Measurements from ENCODE around the gene DCTN3.
A peak's percentile ranks its signal among the peaks of the same experiment; 100 is the strongest.

The DCTN3 gene
- total RNA-seq = 19.4 to 34.1 (median 27.5) reads per million in 18 experiments

DNA sequence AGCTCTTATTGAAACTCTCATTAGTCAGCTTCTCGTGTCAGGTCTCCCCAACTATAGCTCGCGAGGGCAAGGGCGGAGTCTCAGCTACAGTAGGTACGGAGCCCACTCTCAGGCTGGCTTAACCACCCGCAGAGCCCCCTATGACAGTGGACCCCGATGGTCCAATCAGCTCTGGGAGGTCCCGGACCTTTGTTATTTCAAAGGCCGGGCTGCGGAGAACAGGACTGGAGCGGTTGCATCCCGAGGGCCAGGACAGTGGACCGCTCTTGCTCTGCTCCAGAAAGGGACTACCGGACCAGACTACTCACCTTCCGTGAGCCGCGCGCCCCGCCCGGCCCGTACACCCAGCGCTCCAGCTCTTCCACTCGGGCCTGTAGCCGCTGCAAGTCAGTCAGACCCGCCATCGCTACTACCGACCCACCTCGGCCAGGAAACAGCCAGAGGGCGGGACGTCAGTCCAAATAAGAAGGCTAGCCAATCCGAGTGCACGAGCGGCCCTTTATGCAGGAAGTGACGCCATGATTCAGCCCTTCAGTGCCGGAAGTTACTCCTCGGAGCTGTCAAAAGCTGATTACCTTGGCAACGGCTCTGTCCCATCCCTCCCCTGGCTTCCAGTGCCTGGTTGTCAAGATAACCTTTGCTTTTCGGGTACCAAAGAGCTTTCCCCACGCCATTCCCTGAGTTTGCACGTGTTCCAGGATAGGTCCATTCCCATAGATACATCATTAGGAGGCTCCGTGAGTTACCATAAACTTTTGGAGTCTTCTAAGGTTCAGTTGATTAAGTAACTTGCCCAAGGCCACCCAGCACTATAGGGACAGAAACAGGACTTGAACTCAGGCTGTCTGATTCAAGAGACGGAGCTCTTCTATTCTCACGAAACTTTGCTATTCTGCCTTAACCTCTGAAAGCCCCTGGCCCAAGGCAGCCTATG lies at the start of gene DCTN3:
DCTN3 (minus strand) TSS at position 435 of the 934 bp plus-strand sequence; CDS start at position 404, 31 bp downstream.
- DNase-seq = peak; percentile 96

DNA sequence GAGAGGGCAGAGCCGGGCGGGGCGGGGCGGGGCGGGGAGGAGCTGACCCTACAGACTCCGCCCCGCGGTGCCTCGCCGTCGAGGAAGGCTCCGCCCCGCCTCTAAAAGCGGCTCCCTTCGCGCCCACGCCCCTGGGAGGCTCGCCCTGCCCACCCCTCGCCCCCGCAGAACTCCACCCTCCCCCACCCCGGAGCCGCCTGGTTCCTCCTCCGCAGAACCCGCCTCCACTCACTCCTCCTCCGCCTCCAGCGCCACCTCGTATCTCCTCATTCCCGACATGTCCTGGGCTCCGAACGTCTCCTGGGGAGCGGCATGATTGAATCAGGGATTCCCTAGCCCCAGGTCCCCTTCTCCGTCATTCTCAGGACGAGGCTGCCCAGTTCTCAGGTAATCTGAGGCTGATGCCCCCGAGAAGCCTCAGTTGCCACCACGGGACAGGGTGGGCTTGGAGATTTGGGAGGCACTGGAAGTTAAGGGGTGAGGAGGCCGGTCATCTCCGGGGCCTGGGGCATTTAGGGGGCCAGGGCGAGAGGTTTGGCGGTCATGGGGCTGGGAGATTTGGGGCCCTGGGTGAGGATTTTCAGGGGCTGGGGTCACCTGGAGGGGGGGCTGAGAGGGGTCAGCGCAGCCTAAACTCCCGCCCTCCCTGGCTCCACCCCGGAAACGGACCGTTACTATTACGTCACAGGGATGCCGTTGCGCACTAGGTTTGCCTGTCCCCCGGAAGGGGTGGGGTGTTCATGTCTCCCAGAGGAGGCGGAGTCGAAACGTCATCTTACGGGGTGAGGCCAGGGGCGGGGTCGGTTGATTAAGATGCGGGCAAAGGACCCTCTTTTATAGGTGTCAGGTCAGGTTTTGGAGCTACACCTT lies 45.3 kb upstream of the DCTN3 start:
- peak; percentile 84 to 94 for DNase-seq

- no peak for DNase-seq
These were observed 44.7 kb upstream of the DCTN3 start for GRCh38 chr9:34665067-34665380.

DNA sequence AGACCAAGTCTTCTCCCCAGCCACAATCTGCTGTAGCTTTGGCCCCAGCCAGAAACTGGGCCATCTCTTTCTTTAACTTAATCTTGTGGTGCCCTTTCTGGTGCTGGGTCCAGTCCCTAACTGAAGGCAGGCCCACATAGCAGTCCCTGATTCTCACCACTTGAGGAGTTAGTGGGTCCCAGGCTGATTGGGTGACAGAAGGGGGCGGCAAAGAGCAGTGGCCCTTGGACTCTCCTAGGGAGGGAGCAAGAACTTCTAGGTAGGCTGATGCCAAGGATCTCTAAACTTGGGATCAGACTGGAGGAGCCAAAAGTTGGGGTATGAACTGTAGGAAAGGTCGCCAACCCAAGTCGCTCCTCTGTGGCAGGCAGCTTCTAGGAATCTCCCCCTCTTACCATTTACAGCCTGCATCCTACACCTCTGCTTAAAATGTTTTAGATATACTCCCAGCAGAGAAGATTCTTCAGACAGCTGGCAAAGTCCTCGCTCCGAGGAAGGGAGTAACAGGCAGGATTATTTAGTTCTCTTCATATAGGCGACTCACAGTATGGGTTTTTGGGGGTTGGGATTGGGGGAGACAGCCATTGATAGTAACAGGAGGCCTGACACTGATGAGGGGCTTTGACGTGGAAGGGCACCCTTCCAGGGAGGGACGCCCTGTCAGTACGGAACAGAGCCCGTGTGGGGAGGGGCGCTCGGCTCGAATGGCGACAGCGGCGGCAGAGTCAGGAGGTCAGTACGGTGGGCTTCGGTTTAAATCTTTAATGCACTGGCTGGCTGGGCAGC lies 44.2 kb upstream of the DCTN3 start:
- DNase-seq = peak; percentile 79 to 86

DNA sequence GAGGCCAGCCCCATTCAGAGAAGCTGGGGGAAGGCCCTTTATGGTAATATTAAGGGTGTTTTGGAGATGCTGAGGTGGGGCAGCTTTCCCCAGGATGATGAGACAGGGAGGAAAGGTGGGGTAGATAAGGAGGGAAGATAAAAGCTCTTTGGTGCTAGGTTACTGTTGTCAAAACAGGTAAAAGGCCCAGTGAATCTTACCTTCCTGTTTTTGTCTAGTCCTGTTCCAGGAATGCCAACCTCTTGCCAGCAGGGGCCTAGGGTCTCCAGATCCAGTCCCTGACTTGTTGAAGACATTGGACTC lies 43.0 kb upstream of the DCTN3 start:
- DNase-seq = no peak

GRCh38 chr9:34662526-34663302 lies 42.4 kb upstream of the DCTN3 start, which contains the start of gene CCL27:
CCL27 (minus strand) TSS chr9:34662657; CDS start chr9:34662633, 24 bp downstream.
- DNase-seq = no peak

GRCh38 chr9:34659592-34660253 lies 39.4 kb upstream of the DCTN3 start:
- no peak for DNase-seq

GRCh38 chr9:34658461-34658860 lies 38.2 kb upstream of the DCTN3 start:
- DNase-seq = no peak

- no peak for DNase-seq
These were observed 36.7 kb upstream of the DCTN3 start for GRCh38 chr9:34656992-34657391.

- no peak for DNase-seq
These were observed 35.1 kb upstream of the DCTN3 start for GRCh38 chr9:34655394-34655793.

DNA sequence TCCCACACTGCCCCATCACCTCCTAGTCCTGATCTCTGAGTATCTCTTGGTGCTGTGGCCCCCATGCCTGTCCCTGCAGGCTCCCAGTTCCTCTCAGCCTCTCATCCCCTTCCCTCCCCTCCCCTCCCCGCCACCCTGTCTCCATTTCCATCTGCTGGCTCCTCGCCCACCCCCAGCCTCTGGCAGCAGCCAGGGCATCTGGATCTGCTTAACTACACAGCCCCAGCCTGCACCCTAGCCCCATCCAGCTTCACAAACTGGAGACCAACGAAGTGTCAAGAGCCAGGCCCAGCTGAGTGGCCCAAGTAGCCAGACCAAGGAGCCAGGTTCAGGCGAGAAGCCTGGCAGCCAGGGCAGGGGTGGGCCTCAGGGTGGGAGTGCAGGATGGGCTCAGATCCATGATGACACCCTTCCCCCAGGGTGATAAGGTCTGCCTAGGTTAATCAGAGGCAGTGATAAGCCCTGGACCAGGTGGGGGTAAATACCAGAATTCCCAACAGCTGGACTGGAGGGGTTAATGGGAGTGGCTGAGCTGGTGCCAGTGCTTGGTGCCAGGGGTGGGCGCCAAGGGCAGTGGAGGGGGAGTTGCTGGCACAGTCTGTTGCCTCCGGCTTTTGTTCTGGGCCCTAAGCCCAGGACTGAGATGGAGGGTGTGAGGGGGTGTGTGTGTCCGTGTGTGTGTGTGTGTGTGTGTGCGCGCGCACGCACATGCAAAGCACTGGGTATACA lies 34.2 kb upstream of the DCTN3 start:
- DNase-seq = no peak

GRCh38 chr9:34653151-34654072 lies 33.1 kb upstream of the DCTN3 start:
- no peak for DNase-seq

DNA sequence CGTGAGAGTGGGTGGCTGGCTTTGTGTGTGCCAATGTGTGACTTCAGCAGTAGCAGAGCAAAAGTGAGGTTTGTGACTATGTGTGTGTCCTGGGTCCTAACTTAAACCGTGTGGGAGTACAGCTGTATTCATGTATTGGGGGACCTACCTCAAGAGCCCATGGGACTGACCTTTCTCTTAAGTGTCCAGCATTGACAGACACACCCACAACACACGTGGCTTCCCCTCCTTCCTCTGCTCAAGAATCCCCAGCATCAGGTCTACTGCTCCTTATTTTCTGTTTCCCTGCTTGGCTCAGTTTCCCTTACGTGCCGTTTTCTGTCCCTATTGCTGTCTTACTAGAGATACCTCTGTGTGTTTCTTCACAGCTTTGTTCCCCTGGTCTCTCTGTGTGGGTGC lies 32.3 kb upstream of the DCTN3 start:
- DNase-seq = no peak

GRCh38 chr9:34651876-34652601 lies 31.7 kb upstream of the DCTN3 start, which contains the start of gene IL11RA:
IL11RA (plus strand) TSS chr9:34652185; CDS start chr9:34655218, 3,033 bp downstream.
- DNase-seq = peak; percentile 38 to 65

DNA sequence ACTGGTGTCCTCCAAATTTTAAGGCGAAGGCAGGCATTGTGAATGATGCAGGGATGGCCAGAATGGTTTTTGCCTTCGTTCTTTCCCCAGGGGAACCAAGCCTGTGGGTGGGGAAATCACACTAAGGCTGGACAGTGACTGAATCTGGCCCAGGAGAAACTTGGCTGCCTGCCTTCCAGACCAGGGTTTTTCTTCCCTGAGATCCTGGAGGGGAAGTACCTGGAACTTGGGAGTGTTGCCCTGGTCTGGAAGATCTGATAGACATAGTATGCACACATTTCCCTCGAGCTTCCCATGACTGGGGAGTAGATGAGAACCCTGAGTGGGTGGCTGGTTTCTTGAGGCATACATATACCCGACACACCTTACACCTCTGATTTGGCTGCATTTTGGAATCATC lies 31.0 kb upstream of the DCTN3 start:
- no peak for DNase-seq

GRCh38 chr9:34650816-34651215 lies 30.5 kb upstream of the DCTN3 start:
- DNase-seq = no peak

DNA sequence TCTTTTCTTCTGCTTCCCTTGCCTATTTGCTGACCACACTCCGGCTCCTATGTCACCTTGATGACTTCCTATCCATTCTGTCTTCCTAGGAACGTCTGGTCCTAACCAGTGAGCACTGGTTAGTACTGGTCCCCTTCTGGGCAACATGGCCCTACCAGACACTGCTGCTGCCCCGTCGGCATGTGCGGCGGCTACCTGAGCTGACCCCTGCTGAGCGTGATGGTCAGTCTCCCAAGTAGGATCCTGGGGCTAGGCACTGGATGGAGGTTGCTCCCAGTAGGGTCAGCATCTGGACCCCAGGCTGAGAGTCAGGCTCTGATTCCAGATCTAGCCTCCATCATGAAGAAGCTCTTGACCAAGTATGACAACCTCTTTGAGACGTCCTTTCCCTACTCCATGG lies 28.4 kb upstream of the DCTN3 start:
- no peak for DNase-seq

DNA sequence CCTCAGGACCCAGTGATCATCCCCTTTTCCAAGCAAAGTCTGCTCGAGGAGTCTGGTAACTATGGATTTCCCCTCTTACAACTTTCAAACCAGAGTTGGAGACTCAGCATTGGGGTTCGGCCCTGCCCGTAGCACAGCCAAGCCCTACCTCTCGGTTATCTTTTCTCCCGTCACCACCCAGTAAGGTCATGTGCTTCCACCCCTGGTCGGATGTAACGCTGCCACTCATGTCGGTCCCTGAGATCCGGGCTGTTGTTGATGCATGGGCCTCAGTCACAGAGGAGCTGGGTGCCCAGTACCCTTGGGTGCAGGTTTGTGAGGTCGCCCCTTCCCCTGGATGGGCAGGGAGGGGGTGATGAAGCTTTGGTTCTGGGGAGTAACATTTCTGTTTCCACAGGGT lies 27.4 kb upstream of the DCTN3 start:
- no peak for DNase-seq

- DNase-seq = no peak
These were observed 26.7 kb upstream of the DCTN3 start for GRCh38 chr9:34647084-34647403.
